HG03571 (cell line): ENCODE measurements around the gene NAA60.
"Not testable (repeated sequence)": the region's sequence is repeated elsewhere in the genome, so short reads cannot be mapped to it uniquely, and the experiment has no call there.

Source experiments
- ATAC-seq: cut with Tn5 transposase; IDR thresholded peaks from one replicate; pipeline ENCODE4 v1.9.1; 2021; ENCODE audit not compliant: unreplicated experiment

NAA60 gene

DNA sequence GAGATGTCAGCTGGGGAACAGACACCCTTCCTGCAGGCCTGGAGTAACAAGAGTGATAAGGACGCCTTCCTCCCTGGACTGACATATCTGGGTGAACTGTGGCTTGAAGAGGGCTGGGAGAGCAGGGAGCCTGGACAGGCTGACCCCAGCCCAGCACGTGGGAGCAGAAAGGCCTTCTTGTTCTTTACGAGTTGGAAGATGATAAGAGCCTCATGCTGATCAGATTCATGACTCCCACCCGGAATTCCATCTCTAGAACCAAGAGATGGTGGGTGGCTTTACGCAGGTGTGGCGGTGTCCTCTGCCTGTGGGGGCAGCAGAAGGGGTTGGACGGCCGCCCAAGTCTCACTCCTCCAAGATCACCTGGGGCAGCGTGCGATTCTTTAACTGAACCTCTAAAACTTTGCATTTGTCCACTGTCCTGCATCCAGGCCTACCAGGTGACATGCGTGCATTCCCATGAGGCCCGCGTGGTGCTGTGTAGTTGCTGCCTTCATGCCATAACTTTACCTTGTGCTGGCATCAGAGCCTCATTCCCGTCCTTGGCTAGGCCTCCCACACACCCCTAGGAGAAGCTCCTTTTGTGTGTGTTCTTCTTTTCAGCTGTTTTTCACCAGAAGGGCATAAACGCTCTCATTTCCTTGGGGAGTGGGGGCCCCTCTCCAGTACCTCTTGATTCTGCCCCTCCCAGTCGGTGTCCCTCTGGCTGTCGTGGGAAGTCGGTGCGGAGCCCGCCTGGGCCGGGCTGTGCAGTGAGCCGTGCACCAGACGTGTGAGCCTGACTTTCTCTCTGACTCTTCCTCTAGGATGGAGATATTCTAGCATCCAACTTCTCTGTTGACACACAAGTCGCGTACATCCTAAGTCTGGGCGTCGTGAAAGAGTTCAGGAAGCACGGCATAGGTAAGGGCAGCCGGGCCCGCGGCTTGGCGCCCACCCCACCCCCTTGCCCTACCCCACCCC, 38.5 kb downstream of the NAA60 start:
- ATAC-seq, result no peak

GRCh38 chr16:3482659-3483241, 39.3 kb downstream of the NAA60 start:
- no peak for ATAC-seq

- no peak for ATAC-seq
These were observed 41.0 kb downstream of the NAA60 start for GRCh38 chr16:3484318-3485096.

GRCh38 chr16:3485097-3485745, 41.7 kb downstream of the NAA60 start:
- ATAC-seq, result no peak

DNA sequence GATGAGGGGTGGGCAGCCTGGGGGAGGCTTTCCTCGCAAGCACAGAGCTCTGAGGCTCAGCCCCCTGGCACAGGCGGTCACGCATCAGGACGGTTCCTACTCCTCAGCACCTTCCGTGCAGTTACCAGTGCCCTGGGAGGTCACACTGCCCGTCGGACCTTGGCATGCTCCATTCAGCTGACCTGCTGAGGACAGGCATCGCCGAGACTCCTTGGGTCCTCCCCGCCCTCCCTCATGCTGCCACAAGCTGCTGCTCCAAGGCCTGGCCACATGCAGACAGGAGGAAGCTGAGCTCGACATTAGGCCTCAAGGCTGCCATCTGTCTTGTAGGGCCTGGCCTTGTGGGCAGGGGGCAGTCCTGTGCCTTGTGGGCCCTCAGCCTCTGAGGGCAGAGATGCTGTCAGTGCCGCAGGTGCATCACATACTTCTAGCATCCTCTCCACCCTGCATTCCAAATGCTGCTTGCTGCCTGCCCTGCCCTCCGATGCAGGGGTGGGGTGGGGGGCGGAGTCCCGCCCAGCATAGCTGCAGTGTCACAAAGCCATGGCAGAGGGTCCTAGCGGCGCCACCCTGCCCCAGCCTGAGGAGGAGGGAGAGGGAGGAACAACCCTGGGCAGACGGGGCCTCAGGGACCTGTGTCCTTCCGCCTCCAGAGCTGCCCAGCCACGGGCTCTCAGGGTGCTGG, 42.5 kb downstream of the NAA60 start:
- no peak for ATAC-seq

DNA sequence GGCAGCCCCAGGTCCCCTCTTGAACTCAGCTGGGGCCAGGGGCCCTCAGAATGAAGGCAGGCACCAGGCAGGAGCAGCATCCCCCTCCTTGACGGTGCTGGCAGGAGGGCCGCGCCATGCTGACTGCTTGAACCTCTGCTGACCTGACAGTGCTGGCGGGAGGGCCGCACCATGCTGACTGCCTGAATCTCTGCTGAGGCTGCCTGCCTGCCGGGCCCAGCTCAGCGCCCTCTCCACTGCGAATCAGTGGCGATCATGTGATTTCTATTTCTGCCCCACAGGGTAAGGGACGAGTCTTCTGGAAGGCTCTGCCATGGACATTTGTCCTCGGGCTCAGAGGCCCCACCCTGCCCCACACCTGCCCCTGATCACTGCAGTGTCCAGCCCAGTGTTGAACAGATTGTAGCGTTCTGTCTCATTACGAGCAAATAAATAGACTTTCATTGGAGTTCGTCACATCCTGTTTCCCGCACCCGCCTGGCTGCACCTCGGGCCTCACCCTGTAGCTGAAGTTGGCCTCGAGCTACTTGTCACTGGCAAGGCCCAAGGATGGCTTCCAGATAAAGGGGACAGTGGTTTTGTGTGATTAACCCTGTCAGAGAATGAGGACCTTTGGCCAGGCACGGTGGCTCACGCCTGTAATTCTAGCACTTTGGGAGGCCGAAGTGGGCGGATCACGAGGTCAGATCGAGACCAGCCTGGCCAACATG, 43.2 kb downstream of the NAA60 start:
- no peak for ATAC-seq

DNA sequence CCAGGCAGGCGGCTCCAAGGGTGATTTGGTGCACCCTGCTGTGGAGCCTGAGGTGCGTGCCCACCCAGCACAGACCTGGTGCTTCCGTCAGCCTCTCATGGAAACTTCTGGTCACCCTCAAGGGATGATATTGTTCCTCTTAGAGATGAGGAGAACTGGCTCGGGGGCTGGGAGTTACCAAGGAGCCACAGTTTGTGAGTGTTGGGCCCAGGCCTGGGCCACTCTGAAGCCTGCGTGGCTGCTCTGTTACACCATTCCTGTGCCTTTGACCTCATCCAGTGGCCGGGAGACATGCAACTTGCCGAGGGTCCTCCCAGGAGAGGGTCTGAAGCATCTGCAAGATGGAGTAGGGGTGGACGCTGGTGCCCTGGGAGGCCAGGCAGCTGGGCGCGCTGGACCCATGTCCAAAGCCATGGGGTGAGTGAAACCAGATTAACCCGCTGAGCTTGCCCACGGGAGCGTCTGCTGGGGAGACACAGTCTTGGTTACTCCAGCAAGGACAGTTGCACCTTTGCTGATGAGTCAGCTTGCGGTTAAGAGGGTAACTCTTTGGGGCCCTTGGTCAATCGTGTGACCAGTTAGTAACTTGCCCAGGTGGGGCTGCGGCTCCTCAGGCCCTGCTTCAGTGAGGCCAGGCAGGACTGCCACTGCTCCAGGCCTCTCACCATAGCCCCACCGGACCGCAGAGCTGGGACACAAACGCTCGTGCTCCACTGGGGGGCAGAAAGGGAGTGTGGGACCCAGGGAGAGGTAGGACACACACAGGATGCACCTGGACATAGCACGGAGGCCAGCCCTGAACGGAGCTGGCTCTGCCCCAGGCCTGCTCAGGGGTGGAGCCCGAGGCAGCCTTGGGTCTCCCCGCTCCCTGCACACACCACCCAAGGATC, 44.3 kb downstream of the NAA60 start:
- no peak for ATAC-seq

- no peak for ATAC-seq
These were observed 45.3 kb downstream of the NAA60 start for GRCh38 chr16:3488801-3489200.

DNA sequence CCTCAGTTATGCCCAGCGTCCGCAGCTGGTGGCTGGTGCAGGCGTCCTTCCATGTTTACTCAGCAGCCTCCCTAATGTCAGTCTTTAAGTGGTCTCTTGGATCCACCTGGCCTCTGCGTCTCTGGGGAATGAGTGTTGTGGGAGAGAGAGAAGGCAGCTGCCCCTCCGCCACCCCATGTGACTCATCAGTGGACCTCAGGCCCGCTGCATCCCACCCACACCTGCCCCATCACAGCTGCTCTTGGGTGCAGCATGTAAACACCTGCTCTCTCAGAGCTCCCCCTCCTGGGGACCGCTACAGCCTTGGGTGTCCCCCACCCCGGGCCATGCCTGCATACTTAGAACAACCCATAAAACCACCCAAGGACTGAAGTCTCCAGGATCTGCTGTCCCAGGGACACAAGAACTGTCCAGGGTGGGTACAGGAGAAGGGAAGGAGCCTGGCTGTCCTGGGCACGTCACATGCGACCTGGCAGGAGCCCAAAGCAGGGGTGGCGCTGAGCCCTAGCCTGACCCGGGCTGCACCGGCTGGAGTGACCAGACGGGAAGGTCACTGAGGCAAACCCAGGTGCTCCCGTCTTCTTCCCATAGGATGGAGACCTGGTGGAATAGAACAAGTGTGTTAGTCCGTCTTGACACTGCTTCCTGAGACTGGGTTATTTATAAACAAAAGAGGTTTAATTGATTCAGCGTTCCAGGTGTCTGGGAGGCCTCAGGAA, 47.6 kb downstream of the NAA60 start:
- no peak for ATAC-seq

DNA sequence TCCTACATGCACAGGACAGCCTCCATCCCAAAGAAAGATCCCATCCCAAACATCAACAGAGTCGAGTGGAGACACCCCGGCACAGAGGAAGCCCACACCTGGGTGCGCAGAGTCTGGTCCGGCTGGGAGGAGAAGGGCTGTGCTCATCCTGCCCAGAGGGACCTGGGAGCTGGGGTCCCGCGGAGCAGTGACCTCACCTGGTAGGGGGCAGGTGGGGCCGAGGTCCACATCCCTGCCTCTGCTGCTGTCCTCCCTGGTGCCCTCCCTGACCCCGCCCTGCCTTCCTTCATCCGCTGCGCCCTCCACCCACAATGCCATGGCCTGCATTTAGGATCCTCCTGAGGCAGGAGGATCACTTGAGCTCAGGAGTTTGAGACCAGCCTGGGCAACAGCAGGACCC, 48.9 kb downstream of the NAA60 start:
- ATAC-seq, result no peak

- no peak for ATAC-seq
These were observed 51.0 kb downstream of the NAA60 start for GRCh38 chr16:3494386-3494973.

GRCh38 chr16:3495176-3495575, 51.7 kb downstream of the NAA60 start, which contains the start of gene C16orf90:
TSS of gene C16orf90 (minus strand) at chr16:3495489. CDS start at chr16:3495421, 68 bp downstream.
- no peak for ATAC-seq

- ATAC-seq, result no peak
These were observed 52.9 kb downstream of the NAA60 start for GRCh38 chr16:3496386-3496785.

DNA sequence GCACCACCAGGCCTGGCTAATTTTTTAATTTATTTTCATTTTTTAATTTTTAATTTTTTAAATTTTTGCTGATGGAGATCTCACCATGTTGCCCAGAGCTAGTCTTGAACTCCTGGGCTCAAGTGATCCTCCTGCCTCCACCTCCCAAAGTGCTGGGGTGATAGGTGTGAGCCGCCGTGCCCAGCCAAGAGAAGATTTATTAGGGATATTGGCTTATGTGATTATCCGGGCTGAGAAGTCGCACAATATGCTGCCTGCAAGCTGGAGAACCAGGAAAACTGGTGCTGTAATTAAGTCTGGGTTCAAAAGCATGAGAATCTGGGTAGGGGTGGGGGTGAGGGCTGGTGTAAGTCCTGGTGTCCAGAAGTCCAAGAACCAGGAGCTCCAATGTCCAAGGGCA, 54.3 kb downstream of the NAA60 start:
- no peak for ATAC-seq

GRCh38 chr16:3498988-3499387, 55.5 kb downstream of the NAA60 start:
- no peak for ATAC-seq

- not testable (repeated sequence) for ATAC-seq
These were observed 57.9 kb downstream of the NAA60 start for GRCh38 chr16:3501412-3501761.

GRCh38 chr16:3501783-3502400, 58.4 kb downstream of the NAA60 start:
- no peak for ATAC-seq
